ENCODE results near the gene RHOD. TPM values are rescaled to one million over a fixed set of nuclear protein-coding genes. Genes with fewer than 3 reads are reported as not detected.

RHOD gene
- total and polyA plus RNA-seq, 2 donors (not counting 3 experiments of a cell fraction or from before 2014, with no cell fraction given) = 10.6 to 17.9 TPM

DNA sequence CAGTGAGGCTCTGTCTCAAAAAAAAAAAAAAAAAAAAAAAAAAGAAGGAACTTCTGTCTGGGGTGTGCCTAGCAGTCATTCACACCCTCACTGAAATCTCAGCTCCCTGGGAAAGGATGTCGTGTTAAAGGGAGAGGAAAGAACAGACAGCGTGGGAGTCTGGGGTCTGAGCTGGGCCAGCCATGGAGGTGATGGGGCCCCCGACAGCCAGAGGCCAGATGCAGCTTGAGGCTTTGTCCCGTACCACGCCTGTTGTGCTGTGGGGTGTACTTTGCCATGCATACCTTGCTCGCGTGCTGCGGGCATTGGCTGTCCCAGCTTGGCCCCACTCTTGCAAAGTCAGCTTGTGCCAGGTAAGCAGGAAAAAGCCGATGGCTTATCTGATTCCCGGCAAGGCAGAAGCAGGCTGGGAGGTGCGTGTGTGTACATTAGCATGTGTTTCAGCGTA, 29.1 kb upstream of the RHOD start:
- no peak overlapping the region for H3K9ac ChIP-seq (replicated peaks; ENCODE audit: extremely low read depth, insufficient read depth, low read length)
- H3K79me2 ChIP-seq (ENCODE audit: control insufficient read depth, insufficient read depth, low read length) = no peaks in the 10 kb centered on the region
- H3K27me3 ChIP-seq (ENCODE audit: control insufficient read depth in 2 of 2, insufficient read depth in 2 of 2, low read length in 2 of 2) = peaks cover 20 to 23% of the 10 kb centered on the region in 2 experiments
- no peaks in the 10 kb centered on the region for H3K36me3 ChIP-seq (ENCODE audit: control insufficient read depth in 2 of 2, extremely low read depth in 1 of 2, insufficient read depth in 2 of 2, low read length in 2 of 2)
- intact Hi-C loops (cut with micrococcal nuclease) = no loop called here
- no peak overlapping the region for H2AFZ ChIP-seq (ENCODE audit: low read depth, low read length)
- peaks cover 4% of the 10 kb centered on the region for H3K4me1 ChIP-seq (ENCODE audit: control insufficient read depth, extremely low read depth, insufficient read depth, low read length)
- BruUV-seq (replicated peaks) = no TSS peak
- CTCF ChIA-PET = interaction anchor here (0.6 to 1.3 kb wide), 4 partner anchors 8 to 706 kb away, joined by 3 to 4 read pairs (median 4); no protein-coding TSS in a partner anchor
- no peak overlapping the region for H3K27ac ChIP-seq (ENCODE audit: insufficient read depth, low read depth, low read length)
- H3K4me3 ChIP-seq (replicated peaks in 1 of 3; ENCODE audit: insufficient read depth in 1 of 3, low read depth in 1 of 3, low read length in 3 of 3) = no peak overlapping the region
- DNase-seq (ENCODE audit: low read depth, low spot score) (no peak), FAIRE-seq (no peak)
- TF ChIP-seq CTCF (IDR thresholded peaks at IDR 0.05; ENCODE audit: extremely low read depth in 1 of 2, insufficient read depth in 1 of 2, low read depth in 1 of 2, low read length in 2 of 2) = no peak
- TF ChIP-seq POLR2A (IDR thresholded peaks at IDR 0.05; ENCODE audit: low read depth, low read length) = no peak
- no peak for TF ChIP-seq MYC (IDR thresholded peaks at IDR 0.05; ENCODE audit: low read depth, low read length)
- TF ChIP-seq FOS (IDR thresholded peaks at IDR 0.05; ENCODE audit: borderline replicate concordance, insufficient read depth, low read length) = no peak
- no peak for TF ChIP-seq JUN (IDR thresholded peaks at IDR 0.05; ENCODE audit: borderline replicate concordance, insufficient read depth, insufficient read length, low read depth)
- no peak for TF ChIP-seq GATA2 (IDR thresholded peaks at IDR 0.05; ENCODE audit: insufficient read depth, insufficient read length, low read depth, low read length)
- no peak for TF ChIP-seq EZH2 (IDR thresholded peaks at IDR 0.05; ENCODE audit: borderline replicate concordance, low read depth, low read length, severe bottlenecking)
- no peak for TF ChIP-seq MAX (IDR thresholded peaks at IDR 0.05; ENCODE audit: insufficient read depth, insufficient read length)
- TF ChIP-seq POLR2AphosphoS5 (IDR thresholded peaks at IDR 0.05; ENCODE audit: insufficient read depth, low read depth, low read length) = no peak
- dilution Hi-C loops (cut with MboI; ENCODE audit: extremely low pct_ligation_motif_present, low sequenced_read_pairs) = no loop called here
- no peaks in the 10 kb centered on the region for H4K20me1 ChIP-seq (replicated peaks; ENCODE audit: control insufficient read depth, extremely low read depth, insufficient read depth, low read length)
- no peaks in the 10 kb centered on the region for H3K9me1 ChIP-seq (replicated peaks; ENCODE audit: control insufficient read depth, extremely low read depth, insufficient read depth, low read length)
- no peaks in the 10 kb centered on the region for H3K9me3 ChIP-seq (replicated peaks; ENCODE audit: control insufficient read depth, insufficient read depth, low read length)
- POLR2A ChIA-PET = interaction anchor here (0.6 kb wide), 1 partner anchor 106 kb away, joined by 4 read pairs; no protein-coding TSS in a partner anchor
- no peak overlapping the region for H3K4me2 ChIP-seq (ENCODE audit: insufficient read depth, low read length)
